Neural progenitor cell (in vitro differentiated cells): ENCODE measurements around the gene SCN2B.

Experiments
- CTCF ChIP-seq: fragments of 200-600 bp; sonication (generic); IDR thresholded peaks from 2 replicates; pipeline ENCODE4 v1.5.1; 2017; ENCODE audit warnings: antibody characterized with exemption, mild to moderate bottlenecking
- EZH2 ChIP-seq: fragments of 200-600 bp; sonication (generic); IDR thresholded peaks from 2 replicates; pipeline ENCODE4 v1.6.1; 2017; ENCODE audit warnings: antibody characterized with exemption, mild to moderate bottlenecking, moderate library complexity
- EZH2phosphoT487 ChIP-seq: fragments of 200-600 bp; sonication (generic); IDR thresholded peaks from 2 replicates; pipeline ENCODE4 v1.6.1; 2017; ENCODE audit warnings: antibody characterized with exemption

GRCh38 chr11:118115048-118115447 lies 61.4 kb downstream of the SCN2B start:
- no peak for TF ChIP-seq CTCF
- no peak for TF ChIP-seq EZH2phosphoT487
- no peak for TF ChIP-seq EZH2
